H1 (cell line): ENCODE measurements around the gene ARHGAP27. TPM values are rescaled to one million over a fixed set of nuclear protein-coding genes. Genes with fewer than 3 reads are reported as not detected.

Experiments
- CTCF ChIA-PET: fragments of 300-600 bp; sonication (Branson Sonifier 250); formaldehyde crosslinking; loops from one replicate; lab custom pipeline; 2021; ENCODE audit not compliant: partially characterized antibody; lab: Charles Lee
- POLR2A ChIA-PET: fragments of 300-600 bp; sonication (Branson Sonifier 250); formaldehyde crosslinking; loops from one replicate; lab custom pipeline; 2021; ENCODE audit warnings: inconsistent platforms; ENCODE audit not compliant: partially characterized antibody; lab: Charles Lee
- DNase-seq, 2 experiments: peaks; one replicate each; pipeline versions ENCODE4 v3.0.0 to v3.0.0-alpha.2; 2010 to 2022; ENCODE audit warnings: low spot score in 2 of 2, low read depth in 1 of 2, mixed read lengths in 1 of 2
- FAIRE-seq: peaks from 2 replicates; lab custom pipeline; 2011; peaks lifted over from hg19 to GRCh38; lab: Jason Lieb, UNC
- H2AFZ ChIP-seq: 2 replicates; pipeline ENCODE4 v1.8.1; 2012; ENCODE audit warnings: low read length, inconsistent platforms
- H2AK5ac ChIP-seq: 2 replicates; pipeline ENCODE4 v1.6.1; 2013; ENCODE audit warnings: low read depth, low read length
- H2BK120ac ChIP-seq: replicated peaks from 2 replicates; pipeline ENCODE3; 2013; ENCODE audit warnings: low read depth, low read length, inconsistent platforms
- H2BK12ac ChIP-seq: 2 replicates; pipeline ENCODE4 v1.6.1; 2013; ENCODE audit warnings: low read depth, low read length
- H2BK15ac ChIP-seq: 2 replicates; pipeline ENCODE4 v1.6.1; 2013; ENCODE audit warnings: low read length
- H2BK20ac ChIP-seq: 2 replicates; pipeline ENCODE4 v1.6.1; 2013; ENCODE audit warnings: low read length
- H2BK5ac ChIP-seq: 2 replicates; pipeline ENCODE4 v1.6.1; 2013; ENCODE audit warnings: low read depth, low read length
- H3K14ac ChIP-seq: 2 replicates; pipeline ENCODE4 v1.6.1; 2013; ENCODE audit warnings: inconsistent platforms; ENCODE audit not compliant: insufficient read length
- H3K18ac ChIP-seq: 2 replicates; pipeline ENCODE4 v1.6.1; 2013; ENCODE audit warnings: low read length; ENCODE audit errors: extremely low read depth
- H3K23ac ChIP-seq: 2 replicates; pipeline ENCODE4 v1.6.1; 2013; ENCODE audit warnings: inconsistent platforms; ENCODE audit not compliant: insufficient read length
- H3K23me2 ChIP-seq: 2 replicates; pipeline ENCODE4 v1.6.1; 2013; ENCODE audit warnings: low read depth, low read length
- H3K27ac ChIP-seq: 2 replicates; pipeline ENCODE4 v1.6.1; 2011; ENCODE audit warnings: low read depth, low read length, inconsistent platforms
- H3K27me3 ChIP-seq, 4 experiments: replicated peaks in 1 of 4; 1 replicate in 1 of 4; 2 replicates in 3 of 4; pipeline versions ENCODE4 v1.6.1 to v1.8.1; 2011 to 2013; ENCODE audit warnings: low read length in 3 of 4, mild to moderate bottlenecking in 3 of 4, inconsistent platforms in 2 of 4, mixed read lengths in 2 of 4, moderate library complexity in 1 of 4; ENCODE audit not compliant: control insufficient read depth in 3 of 4, insufficient read depth in 3 of 4; ENCODE audit errors: extremely low read depth in 1 of 4
- H3K36me3 ChIP-seq, 4 experiments: 2 replicates each; pipeline versions ENCODE4 v1.6.1 to v1.8.1; 2011 to 2013; ENCODE audit warnings: mild to moderate bottlenecking in 4 of 4, low read length in 3 of 4, moderate library complexity in 2 of 4, control low read depth in 1 of 4, inconsistent platforms in 1 of 4; ENCODE audit not compliant: insufficient read depth in 4 of 4, control insufficient read depth in 2 of 4
- H3K4ac ChIP-seq: replicated peaks from 2 replicates; pipeline ENCODE3; 2013; ENCODE audit warnings: low read length, low read depth, mixed read lengths, inconsistent platforms; ENCODE audit not compliant: insufficient read length
- H3K4me1 ChIP-seq, 4 experiments: replicated peaks in 1 of 4; 1 replicate in 1 of 4; 2 replicates in 3 of 4; pipeline versions ENCODE4 v1.6.1 to v1.8.1; 2011 to 2013; ENCODE audit warnings: low read length in 3 of 4, inconsistent platforms in 2 of 4, mixed read lengths in 1 of 4; ENCODE audit not compliant: insufficient read depth in 4 of 4, control insufficient read depth in 3 of 4
- H3K4me2 ChIP-seq, 2 experiments: 2 replicates each; pipeline versions ENCODE4 v1.6.1 to v1.8.1; 2011 to 2013; ENCODE audit warnings: low read depth in 2 of 2, low read length in 2 of 2, control low read depth in 1 of 2, inconsistent platforms in 1 of 2, mild to moderate bottlenecking in 1 of 2; ENCODE audit not compliant: insufficient read depth in 1 of 2
- H3K4me3 ChIP-seq, 4 experiments: fragments of 200-600, 300-600 bp in 1 of 4; sonication (generic), shearing (Covaris generic), sonication (Bioruptor Twin) in 1 of 4; 2 replicates each; pipeline versions ENCODE4 v1.5.1 to v1.8.1; 2011 to 2016; ENCODE audit warnings: low read length in 4 of 4, low read depth in 3 of 4, control low read depth in 2 of 4, inconsistent platforms in 2 of 4, mild to moderate bottlenecking in 2 of 4, mixed read lengths in 1 of 4, moderate library complexity in 1 of 4; ENCODE audit not compliant: insufficient read depth in 2 of 4; ENCODE audit errors: extremely low read depth in 1 of 4
- H3K56ac ChIP-seq: replicated peaks from 2 replicates; pipeline ENCODE3; 2013; ENCODE audit warnings: low read depth, mild to moderate bottlenecking, mixed read lengths, low read length, inconsistent platforms; ENCODE audit not compliant: insufficient read length
- H3K79me1 ChIP-seq: 2 replicates; pipeline ENCODE4 v1.6.1; 2013; ENCODE audit warnings: low read depth, low read length, control low read depth
- H3K79me2 ChIP-seq, 2 experiments: 2 replicates each; pipeline versions ENCODE4 v1.6.1 to v1.8.1; 2012 to 2013; ENCODE audit warnings: low read length in 2 of 2, mild to moderate bottlenecking in 2 of 2, inconsistent platforms in 1 of 2; ENCODE audit not compliant: insufficient read depth in 2 of 2, control insufficient read depth in 1 of 2
- H3K9ac ChIP-seq, 4 experiments: replicated peaks in 1 of 4; 1 replicate in 1 of 4; 2 replicates in 3 of 4; pipeline versions ENCODE4 v1.6.1 to v1.8.1; 2011 to 2013; ENCODE audit warnings: low read depth in 3 of 4, low read length in 3 of 4, control low read depth in 2 of 4, mild to moderate bottlenecking in 2 of 4, moderate library complexity in 2 of 4, inconsistent platforms in 1 of 4; ENCODE audit errors: extremely low read depth in 1 of 4
- H3K9me3 ChIP-seq, 2 experiments: 2 replicates each; pipeline versions ENCODE4 v1.6.1 to v1.8.1; 2012 to 2013; ENCODE audit warnings: mild to moderate bottlenecking in 2 of 2, moderate library complexity in 2 of 2, control low read depth in 1 of 2, inconsistent platforms in 1 of 2, low read depth in 1 of 2, low read length in 1 of 2, mixed read lengths in 1 of 2; ENCODE audit not compliant: insufficient read depth in 2 of 2
- H4K20me1 ChIP-seq, 2 experiments: replicated peaks in 1 of 2; 2 replicates each; pipeline versions ENCODE3 to v1.8.1; 2011 to 2013; ENCODE audit warnings: inconsistent platforms in 2 of 2, low read length in 2 of 2, mild to moderate bottlenecking in 1 of 2; ENCODE audit not compliant: insufficient read depth in 2 of 2, control insufficient read depth in 1 of 2
- H4K5ac ChIP-seq: 2 replicates; pipeline ENCODE4 v1.6.1; 2013; ENCODE audit warnings: low read length, low read depth, mixed read lengths, inconsistent platforms; ENCODE audit not compliant: insufficient read length
- H4K8ac ChIP-seq: 2 replicates; pipeline ENCODE4 v1.8.0; 2013; ENCODE audit warnings: mild to moderate bottlenecking, moderate library complexity, low read length, inconsistent platforms; ENCODE audit not compliant: insufficient read depth; ENCODE audit errors: extremely low read depth
- H4K91ac ChIP-seq: replicated peaks from 2 replicates; pipeline ENCODE3; 2013; ENCODE audit warnings: low read length, mixed read lengths, inconsistent platforms; ENCODE audit not compliant: insufficient read length
- GABPA ChIP-seq: IDR thresholded peaks from 2 replicates; pipeline ENCODE4 v1.6.1; 2011; ENCODE audit warnings: mild to moderate bottlenecking, low read length, moderate library complexity, borderline replicate concordance; ENCODE audit not compliant: insufficient read depth
- MAFK ChIP-seq: IDR thresholded peaks from 2 replicates; pipeline ENCODE4 v1.6.1; 2012; ENCODE audit warnings: low read depth, mild to moderate bottlenecking, improper control_type of control experiment, low read length
- SUZ12 ChIP-seq: fragments of 200-600 bp; sonication (generic); IDR thresholded peaks from 2 replicates; pipeline ENCODE4 v1.6.1; 2012; ENCODE audit warnings: mild to moderate bottlenecking, inconsistent platforms, low read length, moderate library complexity, mixed read lengths
- TAF1 ChIP-seq: IDR thresholded peaks from 2 replicates; pipeline ENCODE4 v1.6.1; 2011; ENCODE audit warnings: mild to moderate bottlenecking, low read depth, low read length
- WGBS, 2 experiments: shearing (Covaris generic) in 1 of 2; methylation state at CpG; one replicate each; pipeline versions ENCODE4 v1.1.6 to v1.1.7; 2013 to 2015; ENCODE audit warnings: low lambda C conversion rate in 2 of 2, mixed read lengths in 2 of 2, inconsistent platforms in 1 of 2, low coverage in 1 of 2, missing lambda C conversion rate in 1 of 2; ENCODE audit not compliant: insufficient replicate concordance in 2 of 2, insufficient coverage in 1 of 2, insufficient read length in 1 of 2; ENCODE audit errors: extremely low coverage in 1 of 2, missing lambda C conversion rate in 1 of 2; 5-methylcytosine and 5-hydroxymethylcytosine counted together
- long read RNA-seq, 2 experiments: library from RNA in 1 of 2; library from capped mRNA in 1 of 2; stranded (forward); transcript quantifications; one replicate each; pipeline ENCODE4 v2.0.0, GENCODE V29; 2021; ENCODE audit warnings: inconsistent platforms in 1 of 2
- polyA minus RNA-seq, 3 experiments: library from RNA; depleted of rRNA, polyadenylated mRNA; stranded (reverse); fragments of >200 nt; gene quantifications; 1 replicate in 2 of 3; 2 replicates in 1 of 3; pipeline ENCODE4 v1.2.3, GENCODE V29; 2011
- polyA plus RNA-seq, 7 experiments: library from polyadenylated mRNA; depleted of rRNA in 3 of 7; stranded (reverse) in 5 of 7; unstranded in 2 of 7; fragments of >200 nt in 5 of 7; fragments of 200-250 nt in 2 of 7; gene quantifications; 1 replicate in 5 of 7; 2 replicates in 1 of 7; 4 replicates in 1 of 7; pipeline versions ENCODE4 v1.2.1 to v1.2.3, GENCODE V29; 2011 to 2013; ENCODE audit warnings: missing spikeins in 2 of 7, mixed read lengths in 2 of 7
- total RNA-seq: library from RNA; stranded (reverse); fragmentation: NEBNext Ultra II Directional; extraction: Animal tissue kit (Norgen Biotek cat#: 25700); gene quantifications from 2 replicates; pipeline ENCODE4 v1.2.1, GENCODE V29; 2021

The ARHGAP27 gene
- total RNA-seq (13.1 TPM in 2 replicates), polyA plus RNA-seq (2011; rRNA removed) (11.6 and 15.9 TPM in 2 replicates), polyA minus RNA-seq (2011; rRNA and poly(A)+ RNA removed) (8.0 and 8.5 TPM in 2 replicates)
- polyA plus RNA-seq (2011; cell fraction: cytosol; rRNA removed): 13.4 TPM
- polyA plus RNA-seq (2011; cell fraction: nucleus; rRNA removed): 66.8 TPM
- 6.8 to 13.4 TPM (median 10.4 TPM) in 4 replicates for polyA plus RNA-seq (2012, experiment 1 of 2)
- 6.8 TPM for polyA plus RNA-seq (2012, experiment 2 of 2)
- 9.3 TPM for polyA plus RNA-seq (2013, experiment 1 of 2)
- polyA plus RNA-seq (2013, experiment 2 of 2): 8.6 TPM
- polyA minus RNA-seq (2011; cell fraction: cytosol; rRNA and poly(A)+ RNA removed): 7.2 TPM
- polyA minus RNA-seq (2011; cell fraction: nucleus; rRNA and poly(A)+ RNA removed): 27.8 TPM
- long read RNA-seq, experiment 1, partial matches to known transcripts: 8 of 17 reads
- long read RNA-seq, experiment 1, other reads (novel, unspliced or antisense): 7 of 17 reads
- long read RNA-seq, experiment 2: 0 reads

- Histone ChIP-seq H3K4ac (no peak within 1 kb of the TSS), H2BK5ac (no peak within 1 kb of the TSS)
- TF ChIP-seq SUZ12: peak; percentile 59; the same call in 1 of the 2 replicates
- 0 out of 2 replicates have a peak, but pooled peaks have one; percentile 19 for TF ChIP-seq GABPA
- TF ChIP-seq MAFK: no peak
- 0 out of 2 replicates have a peak, but pooled peaks have one; percentile 27 for TF ChIP-seq TAF1
- TF ChIP-seq, all 59 proteins: peak for 3
- H3K9ac ChIP-seq: peak within 1 kb of the TSS in 1 of 4 experiments; percentile 14; a peak in 2 of 7 replicates
- H3K14ac ChIP-seq: no peak within 1 kb of the TSS
- ChIA-PET POLR2A (interaction anchor here (1.1 to 1.3 kb wide), 3 partner anchors 9 to 284 kb away, joined by 3 read pairs; partner anchors contain the start of gene HEXIM1), CTCF (interaction anchor here (0.5 to 12.6 kb wide), 2 partner anchors 38 to 130 kb away, joined by 3 to 331 read pairs; no protein-coding TSS in a partner anchor)
- 1% methylated on average over 14 of the region's 66 CpGs; no CpG with 5 or more reads in 1 of the 2 experiments for WGBS, 2 experiments
- peaks cover 21 to 49% (median 43%) of the 10 kb centered on the region in 4 experiments for H3K27me3 ChIP-seq
- no peak within 1 kb of the TSS for H2AFZ ChIP-seq
- H3K56ac ChIP-seq: no peak within 1 kb of the TSS
- no peak within 1 kb of the TSS for H4K91ac ChIP-seq
- no peak within 1 kb of the TSS for H4K5ac ChIP-seq
- no peak within 1 kb of the TSS for H2BK20ac ChIP-seq
- peak within 1 kb of the TSS; percentile 77 to 90 for H3K4me2 ChIP-seq
- peaks cover 24% of the 10 kb centered on the region for H3K23me2 ChIP-seq
- H2BK12ac ChIP-seq: no peak within 1 kb of the TSS
- peak within 1 kb of the TSS; percentile 53; the same call in 1 of the 2 replicates for H4K8ac ChIP-seq
- H4K20me1 ChIP-seq: no peaks in the 10 kb centered on the region
- H2BK15ac ChIP-seq: peak within 1 kb of the TSS; percentile 40; the same call in 1 of the 2 replicates
- no peaks in the 10 kb centered on the region for H3K9me3 ChIP-seq
- FAIRE-seq: no peak
- no peak within 1 kb of the TSS for H2BK120ac ChIP-seq
- no peaks in the 10 kb centered on the region for H3K79me2 ChIP-seq
- H2AK5ac ChIP-seq: no peak within 1 kb of the TSS
- peak in 1 of 2 experiments; percentile 76 for DNase-seq
- H3K18ac ChIP-seq: peak within 1 kb of the TSS; percentile 32
- H3K23ac ChIP-seq: no peak within 1 kb of the TSS
- H3K36me3 ChIP-seq: peaks cover 0 to 4% (median 0%) of the 10 kb centered on the region in 4 experiments; a peak in 1 of 8 replicates
- H3K4me1 ChIP-seq: peaks cover 6 to 23% (median 17%) of the 10 kb centered on the region in 4 experiments
- no peaks in the 10 kb centered on the region for H3K79me1 ChIP-seq
- H3K4me3 ChIP-seq: peak within 1 kb of the TSS; percentile 54 to 65 (median 56)
- H3K27ac ChIP-seq: no peak within 1 kb of the TSS
Observed at GRCh38 chr17:45432405-45433158, at the start of gene ARHGAP27. Gene ARHGAP27, minus strand, starts transcription at chr17:45432870. Its CDS starts 2,591 bp downstream, at chr17:45430279.
